H1 (cell line): ENCODE data around the gene CDX2.

Experiments
- CTCF ChIP-seq, 3 experiments: IDR thresholded peaks; 1 replicate in 2 of 3; 2 replicates in 1 of 3; pipeline versions ENCODE4 v1.5.1 to v1.6.1; 2011; ENCODE audit warnings: low read length in 3 of 3, mild to moderate bottlenecking in 3 of 3, inconsistent platforms in 2 of 3, low read depth in 1 of 3, moderate library complexity in 1 of 3; ENCODE audit not compliant: insufficient read depth in 1 of 3; ENCODE audit errors: control extremely low read depth in 1 of 3
- POLR2A ChIP-seq, 2 experiments: IDR thresholded peaks; 1 replicate in 1 of 2; 2 replicates in 1 of 2; pipeline ENCODE4 v1.6.1; 2011; ENCODE audit warnings: low read depth in 2 of 2, low read length in 2 of 2, mild to moderate bottlenecking in 2 of 2; ENCODE audit errors: control extremely low read depth in 1 of 2
- RBBP5 ChIP-seq: IDR thresholded peaks from 2 replicates; pipeline ENCODE4 v1.7.1; 2012; ENCODE audit warnings: low read depth, mild to moderate bottlenecking, inconsistent platforms, low read length, moderate library complexity, borderline replicate concordance

- TF ChIP-seq POLR2A (IDR thresholded peaks at IDR 0.05; ENCODE audit: control extremely low read depth in 1 of 2, low read depth in 2 of 2, low read length in 2 of 2), result no peak
- TF ChIP-seq RBBP5, result no peak
- no peak for TF ChIP-seq CTCF (IDR thresholded peaks at IDR 0.05; ENCODE audit: control extremely low read depth in 1 of 3, insufficient read depth in 1 of 3, low read depth in 1 of 3, low read length in 3 of 3)
These were observed 6.6 kb upstream of the CDX2 start for GRCh38 chr13:27975564-27976361.
